ENCODE results near the gene STRADA. TPM values are rescaled to one million over a fixed set of nuclear protein-coding genes. Genes with fewer than 3 reads are reported as not detected.

Gene STRADA
- total and polyA plus RNA-seq, 2 of the 8 experiments (the other 6 are each of a cell fraction or from before 2014, with no cell fraction given) = 35.6 to 43.3 TPM

DNA sequence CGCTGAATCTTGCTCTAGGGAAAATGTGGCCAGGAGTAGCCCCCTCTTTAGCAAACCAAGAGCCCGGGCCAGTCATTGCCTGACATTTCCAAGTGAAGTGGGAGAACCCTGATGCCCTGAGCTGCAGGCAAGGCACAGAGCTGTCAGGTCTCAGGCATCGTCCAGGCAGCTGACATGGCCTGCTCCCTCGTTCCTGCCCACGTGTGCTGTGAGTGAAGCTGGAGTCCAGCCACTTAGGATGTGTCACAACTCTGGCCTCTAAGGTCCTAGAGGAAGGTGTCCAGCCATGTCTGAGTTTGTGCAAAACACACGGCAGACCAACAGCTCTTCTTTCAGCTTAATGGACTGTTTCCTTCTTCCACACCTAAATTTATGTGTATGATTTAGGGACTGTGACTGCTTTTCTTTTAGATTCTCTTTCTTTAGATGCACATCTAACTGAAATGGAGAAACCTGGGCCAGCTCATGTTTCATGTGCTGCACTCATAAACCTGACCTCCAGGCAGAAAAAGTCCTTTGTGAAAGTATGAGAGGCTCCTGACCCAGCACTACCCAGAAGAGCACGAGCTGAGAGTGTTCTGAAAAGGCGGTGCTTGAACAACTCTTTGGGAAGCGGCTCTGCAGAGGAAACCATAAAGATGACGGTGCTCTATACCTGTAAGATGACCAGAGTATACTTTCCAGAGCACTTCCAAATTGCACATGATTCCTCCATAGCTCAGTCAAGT is 26.9 kb downstream of the STRADA start (continued):
- TF ChIP-seq, protein P1, sequence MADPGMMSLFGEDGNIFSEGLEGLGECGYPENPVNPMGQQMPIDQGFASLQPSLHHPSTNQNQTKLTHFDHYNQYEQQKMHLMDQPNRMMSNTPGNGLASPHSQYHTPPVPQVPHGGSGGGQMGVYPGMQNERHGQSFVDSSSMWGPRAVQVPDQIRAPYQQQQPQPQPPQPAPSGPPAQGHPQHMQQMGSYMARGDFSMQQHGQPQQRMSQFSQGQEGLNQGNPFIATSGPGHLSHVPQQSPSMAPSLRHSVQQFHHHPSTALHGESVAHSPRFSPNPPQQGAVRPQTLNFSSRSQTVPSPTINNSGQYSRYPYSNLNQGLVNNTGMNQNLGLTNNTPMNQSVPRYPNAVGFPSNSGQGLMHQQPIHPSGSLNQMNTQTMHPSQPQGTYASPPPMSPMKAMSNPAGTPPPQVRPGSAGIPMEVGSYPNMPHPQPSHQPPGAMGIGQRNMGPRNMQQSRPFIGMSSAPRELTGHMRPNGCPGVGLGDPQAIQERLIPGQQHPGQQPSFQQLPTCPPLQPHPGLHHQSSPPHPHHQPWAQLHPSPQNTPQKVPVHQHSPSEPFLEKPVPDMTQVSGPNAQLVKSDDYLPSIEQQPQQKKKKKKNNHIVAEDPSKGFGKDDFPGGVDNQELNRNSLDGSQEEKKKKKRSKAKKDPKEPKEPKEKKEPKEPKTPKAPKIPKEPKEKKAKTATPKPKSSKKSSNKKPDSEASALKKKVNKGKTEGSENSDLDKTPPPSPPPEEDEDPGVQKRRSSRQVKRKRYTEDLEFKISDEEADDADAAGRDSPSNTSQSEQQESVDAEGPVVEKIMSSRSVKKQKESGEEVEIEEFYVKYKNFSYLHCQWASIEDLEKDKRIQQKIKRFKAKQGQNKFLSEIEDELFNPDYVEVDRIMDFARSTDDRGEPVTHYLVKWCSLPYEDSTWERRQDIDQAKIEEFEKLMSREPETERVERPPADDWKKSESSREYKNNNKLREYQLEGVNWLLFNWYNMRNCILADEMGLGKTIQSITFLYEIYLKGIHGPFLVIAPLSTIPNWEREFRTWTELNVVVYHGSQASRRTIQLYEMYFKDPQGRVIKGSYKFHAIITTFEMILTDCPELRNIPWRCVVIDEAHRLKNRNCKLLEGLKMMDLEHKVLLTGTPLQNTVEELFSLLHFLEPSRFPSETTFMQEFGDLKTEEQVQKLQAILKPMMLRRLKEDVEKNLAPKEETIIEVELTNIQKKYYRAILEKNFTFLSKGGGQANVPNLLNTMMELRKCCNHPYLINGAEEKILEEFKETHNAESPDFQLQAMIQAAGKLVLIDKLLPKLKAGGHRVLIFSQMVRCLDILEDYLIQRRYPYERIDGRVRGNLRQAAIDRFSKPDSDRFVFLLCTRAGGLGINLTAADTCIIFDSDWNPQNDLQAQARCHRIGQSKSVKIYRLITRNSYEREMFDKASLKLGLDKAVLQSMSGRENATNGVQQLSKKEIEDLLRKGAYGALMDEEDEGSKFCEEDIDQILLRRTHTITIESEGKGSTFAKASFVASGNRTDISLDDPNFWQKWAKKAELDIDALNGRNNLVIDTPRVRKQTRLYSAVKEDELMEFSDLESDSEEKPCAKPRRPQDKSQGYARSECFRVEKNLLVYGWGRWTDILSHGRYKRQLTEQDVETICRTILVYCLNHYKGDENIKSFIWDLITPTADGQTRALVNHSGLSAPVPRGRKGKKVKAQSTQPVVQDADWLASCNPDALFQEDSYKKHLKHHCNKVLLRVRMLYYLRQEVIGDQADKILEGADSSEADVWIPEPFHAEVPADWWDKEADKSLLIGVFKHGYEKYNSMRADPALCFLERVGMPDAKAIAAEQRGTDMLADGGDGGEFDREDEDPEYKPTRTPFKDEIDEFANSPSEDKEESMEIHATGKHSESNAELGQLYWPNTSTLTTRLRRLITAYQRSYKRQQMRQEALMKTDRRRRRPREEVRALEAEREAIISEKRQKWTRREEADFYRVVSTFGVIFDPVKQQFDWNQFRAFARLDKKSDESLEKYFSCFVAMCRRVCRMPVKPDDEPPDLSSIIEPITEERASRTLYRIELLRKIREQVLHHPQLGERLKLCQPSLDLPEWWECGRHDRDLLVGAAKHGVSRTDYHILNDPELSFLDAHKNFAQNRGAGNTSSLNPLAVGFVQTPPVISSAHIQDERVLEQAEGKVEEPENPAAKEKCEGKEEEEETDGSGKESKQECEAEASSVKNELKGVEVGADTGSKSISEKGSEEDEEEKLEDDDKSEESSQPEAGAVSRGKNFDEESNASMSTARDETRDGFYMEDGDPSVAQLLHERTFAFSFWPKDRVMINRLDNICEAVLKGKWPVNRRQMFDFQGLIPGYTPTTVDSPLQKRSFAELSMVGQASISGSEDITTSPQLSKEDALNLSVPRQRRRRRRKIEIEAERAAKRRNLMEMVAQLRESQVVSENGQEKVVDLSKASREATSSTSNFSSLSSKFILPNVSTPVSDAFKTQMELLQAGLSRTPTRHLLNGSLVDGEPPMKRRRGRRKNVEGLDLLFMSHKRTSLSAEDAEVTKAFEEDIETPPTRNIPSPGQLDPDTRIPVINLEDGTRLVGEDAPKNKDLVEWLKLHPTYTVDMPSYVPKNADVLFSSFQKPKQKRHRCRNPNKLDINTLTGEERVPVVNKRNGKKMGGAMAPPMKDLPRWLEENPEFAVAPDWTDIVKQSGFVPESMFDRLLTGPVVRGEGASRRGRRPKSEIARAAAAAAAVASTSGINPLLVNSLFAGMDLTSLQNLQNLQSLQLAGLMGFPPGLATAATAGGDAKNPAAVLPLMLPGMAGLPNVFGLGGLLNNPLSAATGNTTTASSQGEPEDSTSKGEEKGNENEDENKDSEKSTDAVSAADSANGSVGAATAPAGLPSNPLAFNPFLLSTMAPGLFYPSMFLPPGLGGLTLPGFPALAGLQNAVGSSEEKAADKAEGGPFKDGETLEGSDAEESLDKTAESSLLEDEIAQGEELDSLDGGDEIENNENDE (IDR thresholded peaks at IDR 0.05; ENCODE audit: insufficient replicate concordance, low read length) = no peak
- no peak for TF ChIP-seq CBX8 (IDR thresholded peaks at IDR 0.05; ENCODE audit: borderline replicate concordance, low read depth, low read length)

Measured in H1 (cell line).